Activated CD4-positive, alpha-beta T cell treated with anti-CD3 and anti-CD28 coated beads for 36 hours (primary cell): ENCODE measurements around the gene GATD1. TPM values are rescaled to one million over a fixed set of nuclear protein-coding genes. Genes with fewer than 3 reads are reported as not detected.
A peak's percentile ranks its signal among the peaks of the same experiment; 100 is the strongest.

Experiments
- ATAC-seq: fragments of 200-7000 bp; cut with Tn5 transposase; one replicate; pipeline ENCODE4 v1.10.0; 2021; ENCODE audit warnings: mild to moderate bottlenecking, moderate library complexity
- CTCF ChIA-PET: fragments of 350-600 bp; sonication (Branson Sonifier 250); formaldehyde crosslinking; loops from one replicate; lab custom pipeline; 2021; ENCODE audit warnings: antibody characterized with exemption; lab: Charles Lee
- POLR2A ChIA-PET: fragments of 350-600 bp; sonication (Branson Sonifier 250); formaldehyde crosslinking; loops from one replicate; lab custom pipeline; 2021; ENCODE audit warnings: antibody characterized with exemption, inconsistent platforms; lab: Charles Lee
- DNase-seq: peaks from one replicate; pipeline ENCODE4 v3.0.0-alpha.2; 2020
- H3K27ac Mint-ChIP-seq: one replicate; pipeline ENCODE4 v1.8.0; 2021; ENCODE audit warnings: mixed read lengths
- H3K27me3 Mint-ChIP-seq: one replicate; pipeline ENCODE4 v1.8.0; 2021; ENCODE audit warnings: mixed read lengths
- H3K36me3 Mint-ChIP-seq: one replicate; pipeline ENCODE4 v1.8.0; 2021; ENCODE audit warnings: low read depth, mixed read lengths
- H3K4me1 Mint-ChIP-seq: one replicate; pipeline ENCODE4 v1.8.0; 2021; ENCODE audit warnings: mixed read lengths
- H3K4me3 Mint-ChIP-seq: one replicate; pipeline ENCODE4 v1.8.0; 2021; ENCODE audit warnings: mild to moderate bottlenecking, moderate library complexity, mixed read lengths
- H3K9me3 Mint-ChIP-seq: one replicate; pipeline ENCODE4 v1.8.0; 2021; ENCODE audit warnings: low read depth, mixed read lengths
- intact Hi-C, 2 experiments: fragments of 100-400 bp; cut with DNase I in 1 of 2; cut with micrococcal nuclease in 1 of 2; formaldehyde crosslinking; loops; one replicate each; pipeline versions ENCODE4 v1.14.2 to v1.15.1; 2022 to 2024; cut with DNase I, micrococcal nuclease
- total RNA-seq, 2 experiments: library from RNA; stranded (reverse); gene quantifications; one replicate each; pipeline ENCODE4 v1.2.3, GENCODE V29; 2021

The GATD1 gene
- 10 to 100 TPM; 45.7 to 59.8 TPM for total RNA-seq

GRCh38 chr11:777288-778255, at the start of gene GATD1:
Gene GATD1 (minus strand): TSS chr11:777487. CDS start chr11:777462, 25 bp downstream.
- peak; percentile 97 for DNase-seq
- ChIA-PET POLR2A (interaction anchor here (0.6 to 0.9 kb wide), 4 partner anchors 16 to 53 kb away, joined by 3 to 4 read pairs (median 4); no protein-coding TSS in a partner anchor), CTCF (interaction anchor here (0.5 to 1.1 kb wide), 4 partner anchors 19 to 259 kb away, joined by 3 read pairs; no protein-coding TSS in a partner anchor)
- peak within 1 kb of the TSS; percentile 82 for H3K27ac Mint-ChIP-seq
- H3K27me3 Mint-ChIP-seq = no peaks in the 10 kb centered on the region
- peaks cover 9% of the 10 kb centered on the region for H3K36me3 Mint-ChIP-seq
- intact Hi-C loops = loop anchor here (1.0 to 2.0 kb wide), 11 partner anchors 13 to 271 kb away; partner anchors contain the start of genes CEND1 (in 1 of the 2), CHID1 (in 1 of the 2), DEAF1 (in 1 of the 2) and PHRF1 (in 1 of the 2)
- peak within 1 kb of the TSS; percentile 89 for H3K4me3 Mint-ChIP-seq
- H3K4me1 Mint-ChIP-seq = peaks cover 20% of the 10 kb centered on the region
- H3K9me3 Mint-ChIP-seq = no peaks in the 10 kb centered on the region
- peak; percentile 91 for ATAC-seq

DNA sequence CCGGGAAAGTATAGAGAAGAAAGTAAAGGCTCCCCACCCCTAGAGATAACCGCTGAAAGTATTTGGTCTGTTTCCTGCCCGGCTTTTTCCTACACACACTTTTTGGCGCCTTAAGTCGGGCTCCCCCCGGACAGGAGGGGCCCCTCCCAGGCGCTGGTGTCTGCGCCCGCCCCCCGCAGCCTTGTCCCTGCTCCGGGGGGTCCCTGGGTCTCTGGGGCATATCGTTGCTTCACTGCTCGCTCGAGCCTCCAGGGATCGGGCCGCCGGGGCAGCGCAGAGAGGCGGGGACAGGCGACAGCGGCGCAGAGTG, 49.5 kb upstream of the GATD1 start:
- intact Hi-C loops = no loop called here
- ATAC-seq (peak; percentile 4), DNase-seq (no peak)
- Mint-ChIP-seq H3K36me3 (peaks cover 10% of the 10 kb centered on the region), H3K27ac (no peak overlapping the region), H3K4me1 (peaks cover 28% of the 10 kb centered on the region), H3K27me3 (peaks cover 33% of the 10 kb centered on the region), H3K4me3 (peak overlapping the region; percentile 55), H3K9me3 (no peaks in the 10 kb centered on the region)
- ChIA-PET CTCF (no interaction called here), POLR2A (no interaction called here)

GRCh38 chr11:826227-826621, 48.9 kb upstream of the GATD1 start:
- ChIA-PET POLR2A (no interaction called here), CTCF (no interaction called here)
- H3K4me1 Mint-ChIP-seq = peaks cover 24% of the 10 kb centered on the region
- peaks cover 10% of the 10 kb centered on the region for H3K36me3 Mint-ChIP-seq
- H3K27me3 Mint-ChIP-seq = peaks cover 27% of the 10 kb centered on the region
- H3K4me3 Mint-ChIP-seq = peak overlapping the region; percentile 55
- ATAC-seq (no peak), DNase-seq (no peak)
- H3K9me3 Mint-ChIP-seq = no peaks in the 10 kb centered on the region
- intact Hi-C loops = no loop called here
- no peak overlapping the region for H3K27ac Mint-ChIP-seq

- DNase-seq (no peak), ATAC-seq (no peak)
- Mint-ChIP-seq H3K27ac (no peak overlapping the region), H3K9me3 (no peaks in the 10 kb centered on the region), H3K4me3 (no peak overlapping the region), H3K36me3 (peaks cover 10% of the 10 kb centered on the region), H3K4me1 (peaks cover 26% of the 10 kb centered on the region), H3K27me3 (peaks cover 24% of the 10 kb centered on the region)
- intact Hi-C loops = no loop called here
- POLR2A ChIA-PET = no interaction called here
- CTCF ChIA-PET = interaction anchor here (0.9 kb wide), 1 partner anchor 18 kb away, joined by 3 read pairs; the partner anchor contains the start of gene TSPAN4
Measured at GRCh38 chr11:825366-826226, 48.3 kb upstream of the GATD1 start.

GRCh38 chr11:824942-825341, 47.7 kb upstream of the GATD1 start:
- POLR2A ChIA-PET = no interaction called here
- intact Hi-C loops = no loop called here
- Mint-ChIP-seq H3K4me1 (peaks cover 28% of the 10 kb centered on the region), H3K27ac (no peak overlapping the region), H3K4me3 (no peak overlapping the region), H3K9me3 (no peaks in the 10 kb centered on the region), H3K36me3 (peaks cover 10% of the 10 kb centered on the region), H3K27me3 (peaks cover 22% of the 10 kb centered on the region)
- DNase-seq = no peak
- ATAC-seq = no peak
- CTCF ChIA-PET = interaction anchor here (0.9 kb wide), 1 partner anchor 18 kb away, joined by 3 read pairs; the partner anchor contains the start of gene TSPAN4

- no peaks in the 10 kb centered on the region for H3K9me3 Mint-ChIP-seq
- POLR2A ChIA-PET = no interaction called here
- CTCF ChIA-PET = interaction anchor here (0.7 kb wide), 1 partner anchor 81 kb away, joined by 3 read pairs; no protein-coding TSS in a partner anchor
- H3K4me3 Mint-ChIP-seq = no peak overlapping the region
- ATAC-seq (no peak), DNase-seq (no peak)
- H3K4me1 Mint-ChIP-seq = peaks cover 26% of the 10 kb centered on the region
- intact Hi-C loops = no loop called here
- peaks cover 19% of the 10 kb centered on the region for H3K27me3 Mint-ChIP-seq
- no peak overlapping the region for H3K27ac Mint-ChIP-seq
- peaks cover 10% of the 10 kb centered on the region for H3K36me3 Mint-ChIP-seq
Measured at GRCh38 chr11:824292-824880, 47.1 kb upstream of the GATD1 start.

DNA sequence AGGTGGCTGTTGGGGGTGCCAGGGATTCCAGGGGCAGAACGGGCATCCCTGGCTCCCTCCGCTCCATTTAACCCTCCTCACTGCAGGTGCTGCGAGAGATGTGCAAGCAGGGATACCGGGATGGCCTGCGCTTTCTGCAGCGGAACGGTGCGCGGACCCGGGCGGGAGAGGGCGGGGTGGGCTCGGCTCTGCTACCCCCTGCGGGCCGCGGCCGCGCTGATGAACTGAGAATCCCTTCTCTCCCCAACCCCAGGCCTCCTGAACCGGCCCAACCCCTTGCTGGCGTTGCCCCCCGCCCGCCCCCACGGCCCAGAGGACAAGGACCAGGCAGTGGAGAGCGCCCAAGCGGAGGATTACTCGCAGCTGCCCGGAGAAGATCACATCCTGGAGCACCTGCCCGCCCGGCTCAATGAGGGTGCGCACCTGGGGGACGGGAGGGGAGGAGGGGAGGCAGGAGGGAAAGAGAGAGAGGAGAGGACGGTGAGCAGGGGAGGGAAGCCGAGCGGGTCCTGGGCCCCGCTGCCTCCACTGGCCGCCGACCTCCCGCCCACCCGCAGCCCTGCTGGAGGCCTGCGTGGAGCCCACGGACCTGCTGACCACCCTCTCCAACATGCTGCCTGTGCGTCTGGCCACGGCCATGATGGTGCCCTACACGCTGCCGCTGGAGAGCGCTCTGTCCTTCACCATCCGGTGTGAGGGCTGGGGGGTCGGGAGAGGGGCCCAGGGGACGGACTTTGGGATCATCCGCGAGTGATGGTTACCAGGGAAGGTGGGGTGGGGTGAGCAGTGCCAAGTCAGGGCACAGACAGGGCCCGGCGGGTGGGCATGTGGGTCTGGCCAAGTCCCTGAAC, 46.4 kb upstream of the GATD1 start:
- Mint-ChIP-seq H3K4me3 (no peak overlapping the region), H3K36me3 (peaks cover 10% of the 10 kb centered on the region), H3K4me1 (peaks cover 22% of the 10 kb centered on the region), H3K27ac (no peak overlapping the region), H3K9me3 (no peaks in the 10 kb centered on the region), H3K27me3 (peaks cover 13% of the 10 kb centered on the region)
- no peak for ATAC-seq
- ChIA-PET CTCF (interaction anchor here (0.7 kb wide), 1 partner anchor 80 kb away, joined by 3 read pairs; no protein-coding TSS in a partner anchor), POLR2A (no interaction called here)
- intact Hi-C loops = no loop called here
- no peak for DNase-seq

- ATAC-seq (no peak), DNase-seq (no peak)
- H3K4me1 Mint-ChIP-seq = peaks cover 16% of the 10 kb centered on the region
- CTCF ChIA-PET = no interaction called here
- no peaks in the 10 kb centered on the region for H3K9me3 Mint-ChIP-seq
- POLR2A ChIA-PET = interaction anchor here (0.7 kb wide), 1 partner anchor 8 kb away, joined by 3 read pairs; no protein-coding TSS in a partner anchor
- intact Hi-C loops = no loop called here
- H3K4me3 Mint-ChIP-seq = no peak overlapping the region
- peaks cover 2% of the 10 kb centered on the region for H3K27me3 Mint-ChIP-seq
- peaks cover 10% of the 10 kb centered on the region for H3K36me3 Mint-ChIP-seq
- no peak overlapping the region for H3K27ac Mint-ChIP-seq
Measured at GRCh38 chr11:821512-822371, 44.5 kb upstream of the GATD1 start.

GRCh38 chr11:820655-821511, 43.6 kb upstream of the GATD1 start:
- ChIA-PET POLR2A (interaction anchor here (0.6 to 2.7 kb wide), 5 partner anchors 9 to 313 kb away, joined by 3 to 24 read pairs (median 4); partner anchors contain the start of genes CD151, RPLP2 and TSPAN4), CTCF (interaction anchor here (1.1 kb wide), 1 partner anchor 12 kb away, joined by 3 read pairs; the partner anchor contains the start of gene RPLP2)
- no peak for DNase-seq
- no peak for ATAC-seq
- Mint-ChIP-seq H3K4me3 (peak overlapping the region; percentile 72), H3K36me3 (peaks cover 10% of the 10 kb centered on the region), H3K9me3 (no peaks in the 10 kb centered on the region), H3K27me3 (no peaks in the 10 kb centered on the region), H3K4me1 (peaks cover 11% of the 10 kb centered on the region), H3K27ac (no peak overlapping the region)
- intact Hi-C loops = loop anchor here (1.0 kb wide), 4 partner anchors 9 to 315 kb away; partner anchors contain the start of genes GATD1 (in 1 of the 2) and RPLP2 (in 1 of the 2)
